CD4-positive, alpha-beta T cell treated with Interleukin-1 beta for 1 hour (primary cell): ENCODE results near the gene P2RY14.

Experiments
- DNase-seq, 2 donors: peaks; one replicate each; pipeline ENCODE4 v3.0.0-alpha.2; 2020 to 2022

The P2RY14 gene

DNA sequence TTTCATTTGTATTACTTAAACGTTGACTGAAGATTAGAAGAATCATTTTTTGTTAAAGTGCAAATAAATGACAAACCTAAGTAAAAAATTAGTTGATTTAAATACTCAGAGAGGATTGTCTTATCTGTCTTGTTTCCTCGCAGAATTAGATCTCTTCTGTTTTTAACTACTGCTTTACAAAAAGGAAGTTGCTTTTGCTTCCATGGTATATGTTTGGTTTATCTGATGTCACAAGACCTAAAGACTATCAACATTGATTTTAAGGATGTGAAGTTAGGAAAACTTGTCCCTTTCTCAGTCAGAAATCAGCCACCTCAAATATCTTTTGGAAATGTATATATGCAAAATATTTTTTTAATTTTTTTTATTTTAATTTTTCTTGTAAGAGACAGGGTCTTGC is 104.0 kb downstream of the P2RY14 start:
- DNase-seq: no peak

DNA sequence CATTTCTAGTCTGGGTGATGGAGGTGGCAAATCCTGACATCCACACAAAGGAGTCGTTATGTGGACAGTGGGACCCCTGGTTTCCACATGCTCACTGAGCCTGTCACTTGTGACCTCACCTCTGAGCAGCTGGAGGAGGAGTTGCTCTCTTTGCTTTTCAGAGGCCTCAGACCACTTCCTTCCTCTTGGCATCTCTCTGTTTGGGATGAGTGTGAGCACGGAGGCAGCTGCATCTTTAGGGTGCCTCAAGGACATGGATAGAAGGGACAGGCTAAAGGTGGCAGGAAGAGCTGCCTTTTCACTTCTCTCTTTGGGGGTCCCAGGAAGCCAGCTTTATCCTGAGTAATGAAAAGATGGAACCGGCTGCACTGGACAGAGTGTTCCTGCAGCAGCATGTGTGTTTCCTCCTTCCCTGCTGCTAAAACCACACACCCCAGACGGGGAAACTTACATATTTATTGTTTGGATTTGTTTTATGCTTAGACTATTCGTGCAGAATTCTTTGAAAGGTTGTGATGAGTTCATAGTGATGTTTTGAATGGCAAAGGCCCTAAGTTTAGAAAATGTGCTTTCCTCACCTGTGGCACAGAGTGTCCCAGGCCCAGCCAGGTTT is 107.1 kb downstream of the P2RY14 start:
- DNase-seq: peak; percentile 27 to 49

GRCh38 chr3:151169948-151170679 is 108.2 kb downstream of the P2RY14 start:
- peak; percentile 22 to 25 for DNase-seq

DNA sequence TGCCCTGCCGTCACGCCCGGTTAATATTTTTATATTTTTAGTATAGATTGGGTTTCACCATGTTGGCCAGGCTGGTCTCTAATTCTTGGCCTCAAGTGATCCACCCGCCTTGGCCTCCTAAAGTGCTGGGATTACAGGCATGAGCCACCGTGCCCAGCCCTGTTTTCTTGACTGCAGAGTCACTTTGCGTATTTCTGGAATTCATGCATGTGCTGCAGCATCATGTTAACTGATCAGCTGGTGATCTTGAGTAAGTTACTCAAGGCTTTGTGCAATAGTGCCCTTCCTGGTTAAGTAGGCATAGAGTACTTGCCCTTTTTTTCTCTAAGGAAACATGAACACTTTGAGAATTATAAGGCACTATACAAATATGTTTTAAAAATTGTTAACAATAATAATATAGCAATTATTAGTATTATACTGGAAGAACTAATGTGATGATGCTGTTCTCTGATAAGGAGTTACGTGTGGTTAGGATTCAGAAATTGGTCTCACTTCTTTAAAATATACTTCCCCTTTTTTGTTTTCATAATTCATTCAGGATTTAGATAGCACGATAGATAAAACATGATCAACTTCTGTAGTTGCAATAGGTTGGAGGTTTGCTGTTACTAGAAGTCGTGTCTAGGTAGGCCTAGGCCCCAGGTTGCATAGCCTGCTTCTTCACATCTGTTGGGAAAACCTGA is 108.9 kb downstream of the P2RY14 start:
- DNase-seq: peak in 1 of 2 donors; percentile 18

- DNase-seq: peak; percentile 74 to 80
Observed at GRCh38 chr3:151168269-151169094, 109.9 kb downstream of the P2RY14 start.

DNA sequence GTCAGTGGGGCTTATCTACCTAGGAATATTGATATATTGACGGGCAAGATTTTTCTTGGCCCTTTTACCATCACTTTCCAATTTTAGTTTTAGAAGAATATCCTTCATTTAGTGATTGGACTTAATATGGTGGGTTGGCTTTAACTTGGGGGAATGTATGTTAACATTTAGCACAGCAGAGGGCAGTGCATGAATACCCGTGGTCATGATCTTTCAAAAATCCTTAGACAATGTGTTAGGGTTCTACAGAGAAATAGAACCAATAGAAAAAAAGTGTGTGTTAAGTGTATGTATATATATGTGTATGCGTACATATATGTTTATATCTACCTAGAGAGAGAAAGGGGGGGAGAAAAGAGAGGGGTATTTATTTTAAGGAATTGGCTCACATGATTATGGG is 112.2 kb downstream of the P2RY14 start:
- DNase-seq: no peak

DNA sequence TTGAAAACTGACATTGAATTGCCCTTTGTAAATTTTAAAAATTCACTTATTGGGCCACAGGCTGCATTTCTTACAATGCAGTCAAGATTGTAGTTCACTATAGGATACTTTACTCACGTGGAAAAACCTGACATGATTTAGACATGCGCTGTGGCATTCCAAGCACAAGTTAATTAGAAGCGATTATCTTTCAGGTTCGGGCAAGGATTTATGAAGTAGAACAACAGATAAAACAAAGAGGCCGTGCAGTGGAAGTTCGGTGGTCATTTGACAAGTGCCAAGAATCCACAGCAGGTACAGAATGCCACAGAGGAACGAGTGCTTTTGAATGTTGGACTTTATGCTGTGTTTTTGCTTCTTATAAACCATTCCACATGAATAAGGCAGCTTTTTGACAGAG is 113.1 kb downstream of the P2RY14 start:
- DNase-seq: no peak
